SIG-M5 treated with dmso at 0.1 percent for 504 hours (cell line): ENCODE measurements around the gene ITGB3BP.
"Not testable (repeated sequence)": the region's sequence is repeated elsewhere in the genome, so short reads cannot be mapped to it uniquely, and the experiment has no call there.

Experiments used
- DNase-seq: peaks from one replicate; lab custom pipeline; 2025; ENCODE audit not compliant: unreplicated experiment; lab: John Stamatoyannopoulos, UW

The ITGB3BP gene

GRCh38 chr1:63509718-63510117 lies 13.3 kb downstream of the ITGB3BP start:
- DNase-seq = no peak

- no peak for DNase-seq
Observed at GRCh38 chr1:63506782-63507181, 16.2 kb downstream of the ITGB3BP start.

GRCh38 chr1:63501256-63501655 lies 21.8 kb downstream of the ITGB3BP start:
- no peak for DNase-seq

GRCh38 chr1:63498106-63498505 lies 24.9 kb downstream of the ITGB3BP start:
- DNase-seq = no peak

- DNase-seq = no peak
Observed at GRCh38 chr1:63497577-63497976, 25.4 kb downstream of the ITGB3BP start.

- no peak for DNase-seq
Observed at GRCh38 chr1:63487336-63488065, 35.5 kb downstream of the ITGB3BP start.

- DNase-seq = no peak
Observed at GRCh38 chr1:63486629-63487028, 36.4 kb downstream of the ITGB3BP start.

- DNase-seq = no peak
Observed at GRCh38 chr1:63480057-63480456, 43.0 kb downstream of the ITGB3BP start.

- DNase-seq = no peak
Observed at GRCh38 chr1:63475761-63476160, 47.3 kb downstream of the ITGB3BP start.

- DNase-seq = not testable (repeated sequence)
Observed at GRCh38 chr1:63468683-63469082, 54.3 kb downstream of the ITGB3BP start.

- no peak for DNase-seq
Observed at GRCh38 chr1:63466759-63467158, 56.3 kb downstream of the ITGB3BP start.

GRCh38 chr1:63466181-63466580 lies 56.8 kb downstream of the ITGB3BP start:
- no peak for DNase-seq

- peak; percentile 70 for DNase-seq
Observed at GRCh38 chr1:63463248-63463647, 59.8 kb downstream of the ITGB3BP start.

GRCh38 chr1:63461661-63462230 lies 61.3 kb downstream of the ITGB3BP start:
- DNase-seq = no peak

- DNase-seq = no peak
Observed at GRCh38 chr1:63458750-63459149, 64.3 kb downstream of the ITGB3BP start.

GRCh38 chr1:63454269-63454668 lies 68.8 kb downstream of the ITGB3BP start:
- DNase-seq = peak; percentile 14

- DNase-seq = no peak
Observed at GRCh38 chr1:63453232-63453631, 69.8 kb downstream of the ITGB3BP start.

GRCh38 chr1:63450416-63450815 lies 72.6 kb downstream of the ITGB3BP start:
- no peak for DNase-seq

GRCh38 chr1:63448731-63449246 lies 74.2 kb downstream of the ITGB3BP start:
- no peak for DNase-seq

GRCh38 chr1:63442141-63442475 lies 80.9 kb downstream of the ITGB3BP start:
- DNase-seq = no peak

GRCh38 chr1:63435161-63435560 lies 87.9 kb downstream of the ITGB3BP start:
- DNase-seq = no peak

GRCh38 chr1:63429281-63429680 lies 93.7 kb downstream of the ITGB3BP start:
- DNase-seq = no peak

- DNase-seq = no peak
Observed at GRCh38 chr1:63428815-63429214, 94.2 kb downstream of the ITGB3BP start.
